ENCODE data around the gene EFCAB14. TPM values are rescaled to one million over a fixed set of nuclear protein-coding genes. Genes with fewer than 3 reads are reported as not detected.

Gene EFCAB14
- total and polyA plus RNA-seq, 2 of the 8 experiments (the other 6 are each of a cell fraction or from before 2014, with no cell fraction given): 19.4 to 40.4 TPM

GRCh38 chr1:46649764-46650163 is 69.2 kb downstream of the EFCAB14 start (continued):
- TF ChIP-seq SIN3A (conservative IDR thresholded peaks at IDR 0.05 in 1 of 2, IDR thresholded peaks at IDR 0.05 in 1 of 2; ENCODE audit: low read depth in 1 of 2, low read length in 2 of 2): no peak
- TF ChIP-seq KDM5A (IDR thresholded peaks at IDR 0.05; ENCODE audit: low read length): no peak
- TF ChIP-seq GABPA (IDR thresholded peaks at IDR 0.05; ENCODE audit: borderline replicate concordance, insufficient read depth, low read length): no peak
- TF ChIP-seq HDAC2 (IDR thresholded peaks at IDR 0.05; ENCODE audit: borderline replicate concordance in 1 of 2, low read depth in 2 of 2, low read length in 2 of 2): no peak
- TF ChIP-seq CEBPB (IDR thresholded peaks at IDR 0.05; ENCODE audit: low read depth, low read length): no peak
